ENCODE data around the gene SORL1-AS1.

The SORL1-AS1 gene

DNA sequence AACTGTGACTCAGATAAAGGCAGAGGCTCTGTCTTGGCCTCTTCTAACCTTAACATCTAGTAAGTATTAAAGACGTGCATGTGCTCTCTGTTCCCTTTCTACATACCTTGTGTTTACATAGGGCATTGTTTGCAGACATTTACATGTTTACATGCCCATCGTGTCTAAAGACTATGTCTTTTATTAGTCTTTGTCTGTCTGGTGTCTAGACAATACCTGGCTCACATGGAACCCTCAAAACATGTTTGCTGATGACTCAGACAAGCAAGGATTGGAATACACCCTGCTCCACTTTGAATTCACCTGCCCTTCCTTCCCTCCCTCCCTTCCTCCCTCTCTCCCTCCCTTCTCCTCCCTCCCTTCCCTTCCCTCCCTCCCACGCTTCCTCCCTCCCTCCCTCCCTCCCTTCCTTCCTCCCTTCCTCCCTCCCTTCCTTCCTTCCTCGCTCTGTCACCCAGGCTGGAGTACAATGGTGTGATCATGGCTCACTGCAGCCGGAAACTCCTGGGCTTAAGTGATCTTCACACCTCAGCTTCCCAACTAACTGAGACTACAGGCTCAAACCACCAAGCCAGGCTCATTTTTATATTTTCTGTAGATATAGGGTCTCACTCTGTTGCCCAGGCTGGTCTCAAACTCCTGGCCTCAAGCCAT lies 23.7 kb upstream of the SORL1-AS1 start:
- no peak for DNase-seq (ENCODE audit: low read depth)

DNA sequence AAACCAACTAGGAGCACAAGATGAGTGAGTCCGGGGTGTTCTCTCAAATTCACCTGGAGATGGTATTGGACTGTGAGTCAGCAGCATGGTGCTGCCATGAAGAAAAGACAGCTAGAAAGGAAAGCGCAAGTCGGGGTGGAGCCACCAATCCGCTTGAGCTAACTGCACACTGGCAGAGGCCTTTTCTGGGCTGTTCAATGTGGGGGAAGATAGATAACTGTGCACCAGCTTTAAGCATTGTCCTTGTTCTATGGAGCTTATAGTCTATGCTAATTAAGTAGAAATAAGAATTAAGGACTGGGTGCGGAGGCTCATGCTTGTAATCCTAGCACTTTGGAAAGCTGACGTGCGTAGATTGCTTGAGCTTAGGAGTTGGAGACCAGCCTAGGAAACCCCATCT lies 21.9 kb upstream of the SORL1-AS1 start:
- no peak for DNase-seq (ENCODE audit: low read depth)

DNA sequence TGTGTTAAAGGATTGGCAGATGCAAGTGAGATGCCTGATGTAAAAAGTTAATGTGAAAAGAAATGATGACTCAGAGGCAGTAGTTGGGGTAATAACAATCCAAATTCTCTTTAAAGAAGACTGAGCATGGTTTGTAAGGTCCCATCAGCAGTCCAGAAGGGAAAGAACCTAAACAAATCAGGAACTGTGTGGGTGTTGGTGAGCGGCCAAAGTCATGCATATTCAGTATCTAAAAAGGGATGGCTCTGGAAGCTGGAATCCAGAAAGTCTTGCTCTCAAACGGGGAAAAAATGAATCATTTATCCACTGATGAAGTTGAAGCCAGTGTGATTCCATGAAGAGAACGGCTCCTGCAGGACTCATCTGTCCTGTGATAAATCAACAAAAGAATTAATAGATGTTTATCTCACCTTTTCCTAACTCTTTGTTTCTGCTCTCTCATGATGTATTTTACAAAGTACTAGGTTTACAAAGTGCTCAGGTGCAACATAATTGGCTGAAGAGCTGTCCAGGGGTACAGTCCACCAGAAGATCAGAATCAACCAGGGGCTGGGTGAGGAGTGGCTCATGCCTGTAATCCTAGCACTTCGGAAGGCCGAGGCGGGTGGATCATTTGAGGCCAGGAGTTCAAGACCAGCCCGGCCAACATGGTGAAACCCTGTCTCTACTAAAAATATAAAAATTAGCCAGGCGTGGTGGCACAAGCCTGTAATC lies 20.5 kb upstream of the SORL1-AS1 start:
- DNase-seq (ENCODE audit: low read depth): no peak

DNA sequence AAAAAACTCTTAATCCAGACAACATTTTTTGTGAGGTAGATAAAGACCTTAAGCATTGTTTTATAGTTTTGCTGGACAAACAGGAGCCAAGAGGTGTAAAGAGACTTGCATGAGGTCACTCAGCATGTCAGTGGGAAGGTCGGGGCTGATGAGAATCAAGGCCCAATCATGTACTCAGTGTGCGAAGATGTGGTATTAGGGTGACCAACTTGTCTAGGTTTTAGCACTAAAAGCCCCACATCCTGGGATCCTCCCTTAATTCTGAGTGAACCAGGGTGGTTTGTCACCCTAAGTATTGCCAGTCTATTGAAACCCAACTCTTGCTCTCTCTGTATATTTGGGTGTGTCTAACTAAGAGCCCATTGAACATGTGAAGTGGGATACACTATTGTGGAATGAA lies 19.5 kb upstream of the SORL1-AS1 start:
- no peak for DNase-seq (ENCODE audit: low read depth)

DNA sequence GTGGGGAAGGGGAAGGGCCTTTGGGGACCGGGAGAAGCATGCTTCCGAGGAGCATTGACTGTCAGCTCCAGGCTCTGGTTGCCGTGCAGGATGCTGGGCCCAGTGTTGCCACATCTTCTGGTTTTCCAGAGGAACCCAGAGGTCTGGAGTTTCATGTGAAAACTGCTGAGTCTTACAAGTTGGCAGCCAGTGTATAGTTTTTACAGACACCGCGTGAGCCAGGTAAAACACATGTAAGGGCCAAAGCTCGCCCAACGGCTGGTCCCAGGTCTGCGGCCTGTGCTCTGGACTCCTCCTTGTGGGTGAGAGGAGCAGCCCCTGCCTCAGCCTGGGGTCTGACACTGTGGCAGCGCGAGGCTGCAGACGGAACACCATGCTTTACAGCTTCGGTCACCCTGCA lies 18.4 kb upstream of the SORL1-AS1 start:
- DNase-seq (ENCODE audit: low read depth): no peak

DNA sequence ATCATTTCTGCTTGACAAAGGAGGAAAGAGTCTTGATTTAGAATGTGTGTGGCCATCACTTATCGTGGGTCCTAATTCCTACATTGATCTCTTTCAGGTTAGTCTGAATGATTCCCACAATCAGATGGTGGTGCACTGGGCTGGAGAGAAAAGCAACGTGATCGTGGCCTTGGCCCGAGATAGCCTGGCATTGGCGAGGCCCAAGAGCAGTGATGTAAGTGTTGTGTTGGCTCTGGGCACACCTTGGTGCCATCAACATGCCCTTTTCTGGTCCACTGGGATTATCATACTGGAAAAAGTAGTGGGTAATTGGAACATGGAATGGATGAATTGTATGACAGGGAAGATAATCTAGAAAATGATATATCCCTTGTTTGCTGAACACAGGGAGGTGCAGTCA lies 17.1 kb upstream of the SORL1-AS1 start:
- no peak for DNase-seq (ENCODE audit: low read depth)

DNA sequence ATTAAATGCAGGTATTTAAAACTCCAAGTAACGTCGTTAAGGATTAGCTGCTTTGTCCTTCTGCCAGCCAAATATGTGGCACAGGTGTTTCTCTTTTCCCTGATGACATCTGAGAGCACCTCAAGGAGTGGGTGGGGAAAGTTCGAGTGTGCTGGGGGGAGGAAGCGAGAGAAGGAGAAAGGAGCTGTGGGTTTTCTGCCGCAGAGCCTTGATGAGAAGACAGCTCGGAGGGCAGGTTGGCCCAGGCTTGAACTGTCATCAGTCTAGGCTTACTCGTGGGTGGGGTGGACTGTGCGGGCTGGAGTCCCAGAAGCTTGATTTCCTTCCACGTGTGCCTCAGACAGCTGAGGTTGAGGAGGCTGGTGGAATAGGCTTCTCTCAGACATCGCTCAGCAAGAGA lies 15.2 kb upstream of the SORL1-AS1 start:
- DNase-seq (ENCODE audit: low read depth): peak; percentile 63

DNA sequence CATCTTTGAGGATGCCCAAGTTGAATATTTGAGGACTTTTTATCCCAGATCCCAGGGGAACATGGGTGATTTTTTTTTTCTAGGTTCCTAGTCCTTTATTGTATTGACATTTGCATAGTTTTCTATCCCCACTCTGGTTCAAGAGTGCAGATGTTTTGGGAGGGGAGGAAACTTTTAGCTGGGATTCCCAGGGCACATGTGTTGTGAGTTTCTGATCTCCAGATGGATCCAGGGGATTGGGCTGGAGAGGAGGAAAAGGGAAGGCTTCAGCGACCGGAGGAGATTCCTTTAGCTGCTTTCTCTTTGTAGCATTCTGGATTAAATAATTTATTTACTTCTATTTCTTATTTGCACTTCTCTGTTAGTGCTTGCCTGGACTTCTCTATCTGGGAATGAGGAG lies 14.7 kb upstream of the SORL1-AS1 start:
- DNase-seq (ENCODE audit: low read depth): no peak

DNA sequence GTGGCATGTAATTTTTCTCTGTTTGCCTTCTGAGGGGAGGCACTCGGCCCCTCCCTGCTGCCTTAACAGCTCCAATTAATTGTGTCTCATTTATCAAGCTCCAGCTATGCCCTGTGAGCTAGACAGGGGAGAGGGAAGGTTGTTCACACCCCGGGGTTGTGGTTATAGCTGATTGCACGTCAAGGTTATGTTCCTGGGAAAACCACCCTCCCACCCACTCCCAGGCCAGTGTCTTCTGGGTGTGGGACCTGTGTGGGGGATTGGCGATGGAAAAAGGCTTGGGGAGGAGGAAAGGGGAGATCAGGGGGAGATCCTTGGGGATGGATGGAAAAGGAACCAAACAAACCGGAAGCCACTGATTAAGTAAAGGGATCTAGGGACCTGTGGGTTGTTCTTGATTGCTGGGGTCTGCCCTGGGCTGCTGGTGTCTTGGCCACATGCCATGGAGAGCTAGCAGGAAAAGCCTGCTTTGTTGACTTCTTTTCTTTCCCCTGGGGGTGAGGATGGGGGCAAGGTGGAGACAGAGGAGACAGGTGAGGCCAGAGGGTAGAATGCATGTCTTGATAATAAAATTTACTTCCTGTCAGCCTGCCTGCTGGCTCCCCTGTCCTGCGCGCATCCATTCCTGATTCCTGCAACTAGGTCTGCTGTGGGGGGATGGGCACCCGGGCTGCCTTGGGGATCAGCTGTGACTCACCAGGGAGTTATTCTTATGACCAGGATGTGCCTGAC lies 13.5 kb upstream of the SORL1-AS1 start:
- no peak for DNase-seq (ENCODE audit: low read depth)

DNA sequence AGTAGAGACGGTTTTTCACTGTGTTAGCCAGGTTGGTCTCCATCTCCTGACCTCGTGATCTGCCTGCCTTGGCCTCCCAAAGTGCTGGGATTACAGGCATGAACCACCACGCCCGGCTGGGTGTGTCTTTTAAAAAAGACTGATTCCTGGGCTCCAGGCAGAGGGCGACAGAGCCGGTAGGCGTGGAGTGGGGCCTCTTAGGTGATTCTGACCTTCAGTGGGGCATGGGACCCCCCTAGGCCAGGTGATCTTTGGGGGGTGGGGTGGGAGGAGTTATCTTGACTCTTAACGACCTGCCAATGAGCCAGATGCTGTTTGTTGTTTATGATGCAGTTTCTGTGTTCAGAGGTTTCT lies 12.9 kb upstream of the SORL1-AS1 start:
- DNase-seq (ENCODE audit: low read depth): no peak

DNA sequence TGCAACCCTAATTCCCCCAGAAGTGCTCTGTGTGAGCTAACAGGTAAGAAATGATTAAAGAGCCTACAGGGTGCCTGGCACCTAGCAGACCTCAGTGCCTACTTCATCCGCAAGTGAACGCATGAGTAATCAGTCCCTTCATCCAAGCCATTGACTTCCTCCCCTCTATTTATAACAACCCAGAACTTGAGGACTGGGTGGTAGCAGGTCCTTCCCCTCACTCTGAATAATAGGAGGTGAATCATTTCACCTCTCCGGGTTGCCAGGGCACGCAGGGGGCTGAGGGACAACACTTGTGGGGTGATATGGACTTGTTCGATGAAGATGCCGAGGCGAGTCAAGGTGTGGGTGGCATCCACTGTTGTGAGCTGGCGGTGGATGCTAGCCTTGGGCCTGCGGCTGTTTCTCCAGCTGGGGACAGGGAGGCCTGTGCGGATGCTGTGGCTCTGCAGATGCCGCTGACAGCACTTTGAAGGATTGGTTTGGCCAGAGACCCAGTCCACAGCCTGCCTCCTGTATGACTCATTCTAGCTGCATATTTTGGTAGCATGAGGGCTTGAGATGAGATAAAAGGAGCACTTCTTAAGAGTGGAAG lies 11.7 kb upstream of the SORL1-AS1 start:
- DNase-seq (ENCODE audit: low read depth): peak; percentile 59

DNA sequence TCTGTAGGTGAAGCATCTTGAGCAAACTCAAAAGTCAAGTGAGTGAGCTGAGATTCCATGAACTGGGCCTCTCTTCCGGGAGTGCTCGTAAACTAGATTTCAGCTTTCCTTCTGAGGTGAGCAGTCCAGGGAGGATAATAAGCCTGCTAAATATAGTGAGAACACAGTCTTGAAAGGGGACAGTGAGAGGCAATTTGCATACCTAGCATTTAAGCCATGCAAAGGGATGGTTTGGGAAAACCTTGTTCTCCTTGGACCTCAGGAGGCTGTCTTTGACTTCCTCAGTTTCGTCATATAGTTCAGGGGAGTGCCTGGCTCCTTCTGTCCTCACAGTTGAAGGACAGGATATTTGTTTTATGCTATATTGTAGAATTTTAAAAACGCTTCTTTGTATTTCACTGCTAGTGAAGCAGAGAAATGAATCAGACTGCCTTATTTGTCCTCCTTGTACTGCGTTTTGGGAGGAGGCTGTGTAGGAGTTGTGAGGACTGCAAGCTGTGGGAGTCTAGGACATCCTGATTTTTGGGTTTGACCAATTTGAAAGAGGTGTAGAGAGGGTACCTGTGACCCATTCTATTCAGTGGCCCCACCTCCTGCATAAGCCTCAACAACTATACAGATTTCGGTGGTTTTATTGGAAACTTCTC lies 11.0 kb upstream of the SORL1-AS1 start:
- DNase-seq (ENCODE audit: low read depth): no peak

DNA sequence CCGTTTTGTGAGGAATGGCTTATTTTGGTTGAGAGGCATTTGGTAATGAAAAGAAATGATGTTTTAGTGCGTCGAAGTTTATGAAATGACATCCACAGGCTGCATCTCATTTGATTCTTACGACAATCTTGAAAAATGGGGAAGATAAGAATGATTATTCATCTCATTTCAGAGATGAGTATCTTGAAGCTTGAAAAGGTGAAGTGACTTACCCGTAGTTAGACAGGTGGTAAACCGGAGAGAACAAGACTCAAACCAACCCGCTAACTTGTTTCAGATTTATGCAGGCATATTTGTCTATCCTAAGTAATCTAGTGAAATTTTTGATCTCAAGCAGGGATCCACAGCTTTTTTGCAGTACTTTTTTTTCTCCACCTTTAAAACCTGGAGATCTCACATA lies 9.1 kb upstream of the SORL1-AS1 start:
- no peak for DNase-seq (ENCODE audit: low read depth)

DNA sequence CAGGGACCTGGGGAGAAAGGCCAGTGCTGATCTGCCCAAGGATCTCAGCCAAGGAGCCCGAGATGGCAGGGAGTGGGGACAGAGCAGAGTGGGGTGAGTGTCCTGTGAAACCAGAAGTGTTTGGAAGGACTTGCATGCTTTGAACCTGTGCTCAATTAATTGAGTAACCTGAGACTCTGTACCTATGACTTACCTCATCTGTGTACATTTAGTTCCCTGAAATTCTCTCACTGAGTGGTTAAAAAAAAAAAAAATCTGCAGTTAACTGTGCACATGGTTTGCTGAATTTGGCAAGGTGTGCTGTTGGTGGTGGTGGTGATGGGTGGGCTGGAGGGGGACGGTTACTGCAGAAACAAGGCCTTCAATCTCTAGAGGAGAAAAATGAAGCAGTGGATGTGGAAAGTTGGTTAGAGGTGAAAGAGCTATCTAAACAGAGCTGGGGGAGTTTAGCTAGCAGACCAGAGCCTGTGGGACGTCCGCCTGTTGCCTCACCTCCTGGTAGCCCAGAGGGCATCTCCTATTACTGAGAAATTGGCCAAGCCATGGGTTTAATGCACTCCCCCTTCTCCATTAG lies 8.3 kb upstream of the SORL1-AS1 start:
- no peak for DNase-seq (ENCODE audit: low read depth)

DNA sequence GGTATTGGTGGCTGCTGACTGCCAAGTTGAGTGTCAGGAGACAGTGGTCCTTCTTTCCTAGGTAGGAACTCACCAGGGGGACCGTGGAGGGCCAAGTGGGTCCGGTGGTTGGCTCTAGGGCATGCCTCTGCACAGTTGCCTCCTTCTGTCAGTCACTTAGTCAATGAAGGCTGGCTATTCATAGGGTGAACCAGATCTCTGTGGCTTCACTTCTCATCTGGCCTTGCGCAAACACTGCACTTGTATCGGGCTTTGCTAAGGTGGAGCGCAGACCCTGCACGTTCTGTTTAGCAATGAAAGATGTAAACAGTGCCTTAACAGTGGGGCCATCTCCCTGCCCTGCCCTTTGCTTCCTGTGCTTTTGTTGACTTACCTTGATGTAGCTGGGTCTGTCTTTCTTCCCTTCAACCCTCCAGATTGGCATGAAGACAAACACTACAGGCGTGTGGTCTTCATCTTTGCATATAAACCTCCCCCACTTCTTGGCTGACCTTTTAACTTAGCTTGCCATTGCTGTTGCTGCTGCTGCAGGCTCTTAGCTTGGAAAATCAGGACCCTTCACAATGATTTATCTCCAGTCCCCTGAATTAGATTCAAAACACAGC lies 6.7 kb upstream of the SORL1-AS1 start:
- DNase-seq (ENCODE audit: low read depth): no peak

DNA sequence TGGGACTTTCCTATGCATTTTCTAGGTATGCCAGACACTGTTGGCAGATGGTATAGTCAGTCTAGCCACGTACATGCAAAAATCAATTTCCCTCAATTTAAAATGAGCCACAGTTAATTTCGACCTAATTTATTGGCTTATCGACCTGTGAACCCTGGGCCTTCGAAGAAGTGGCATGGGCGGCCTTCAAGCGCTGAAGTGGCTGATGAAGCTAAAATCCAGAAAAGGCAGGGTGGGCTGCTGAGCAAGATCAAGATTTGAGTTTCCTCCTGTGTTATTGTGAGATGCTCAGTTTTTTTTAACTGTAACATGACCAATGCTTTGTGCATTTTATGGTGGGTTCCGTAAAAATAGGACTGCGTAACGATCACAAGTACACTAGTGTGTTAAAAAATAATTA lies 5.8 kb upstream of the SORL1-AS1 start:
- no peak for DNase-seq (ENCODE audit: low read depth)

DNA sequence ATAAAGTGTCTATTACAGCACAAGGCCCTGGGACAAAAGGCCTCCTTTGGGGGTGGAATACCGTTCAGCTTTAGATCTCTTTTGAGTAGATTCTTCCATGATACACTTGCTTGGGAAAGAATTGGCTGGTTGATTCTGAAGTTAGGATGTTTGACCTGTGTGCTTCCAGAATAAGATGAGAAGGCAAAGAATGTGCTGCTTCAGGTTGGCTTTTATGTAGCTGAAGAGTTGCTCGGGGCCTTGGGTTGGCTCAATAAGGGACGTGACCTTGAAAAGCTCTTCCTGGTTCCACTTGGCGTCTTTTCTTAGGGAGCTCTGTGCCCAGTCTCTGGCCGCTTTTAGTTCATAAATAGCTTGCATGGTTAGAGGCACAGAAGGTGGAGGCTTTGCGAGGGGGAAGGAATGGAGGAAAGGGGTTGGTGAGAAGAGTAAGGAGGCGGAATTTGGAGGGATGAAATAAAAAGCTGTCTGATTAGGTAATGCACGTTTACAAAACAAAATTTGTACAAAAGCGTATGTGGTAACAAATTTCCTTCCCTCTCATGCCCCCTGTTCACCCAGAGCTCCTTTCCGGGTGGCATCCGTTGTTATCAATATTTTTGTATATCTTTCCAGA lies 4.2 kb upstream of the SORL1-AS1 start:
- no peak for DNase-seq (ENCODE audit: low read depth)

DNA sequence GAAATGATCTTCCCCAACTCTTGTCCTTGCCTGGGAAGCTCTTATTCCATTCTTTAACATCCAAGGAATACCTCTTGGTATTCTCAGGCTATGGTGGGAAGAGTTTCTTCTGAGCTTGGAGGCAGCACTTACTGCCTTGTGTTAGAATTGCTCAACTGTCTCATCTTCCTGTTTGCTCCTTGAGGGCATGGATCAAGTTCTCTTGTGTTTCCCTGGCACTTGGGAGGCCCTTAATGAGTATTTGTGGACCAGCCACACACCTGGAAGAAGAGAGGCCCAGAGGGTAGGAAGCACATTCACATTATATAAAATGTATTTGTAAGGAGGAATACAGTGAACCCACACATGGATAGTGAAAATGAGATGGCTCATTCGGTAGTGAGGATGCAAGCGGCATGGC lies 3.4 kb upstream of the SORL1-AS1 start:
- DNase-seq (ENCODE audit: low read depth): no peak

DNA sequence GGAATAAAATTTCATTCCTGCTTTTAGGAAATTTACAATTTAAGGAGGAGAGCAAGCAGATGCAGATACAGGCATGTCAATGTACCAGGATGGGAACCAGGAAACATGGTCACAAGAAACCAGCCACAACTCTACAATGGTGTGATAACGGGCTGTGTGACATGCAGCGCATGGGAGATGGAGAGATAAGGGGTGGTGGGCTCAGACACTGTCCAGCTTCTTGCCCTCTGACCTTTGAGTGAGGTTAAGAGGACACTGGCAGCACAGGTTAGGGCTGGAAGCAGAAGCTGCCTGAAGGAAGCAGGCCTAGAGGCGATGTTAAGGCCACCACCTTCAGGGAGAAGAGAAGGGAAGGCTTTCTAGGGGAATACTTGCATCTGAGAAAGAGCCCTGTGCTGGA lies 2.3 kb upstream of the SORL1-AS1 start:
- DNase-seq (ENCODE audit: low read depth): no peak

DNA sequence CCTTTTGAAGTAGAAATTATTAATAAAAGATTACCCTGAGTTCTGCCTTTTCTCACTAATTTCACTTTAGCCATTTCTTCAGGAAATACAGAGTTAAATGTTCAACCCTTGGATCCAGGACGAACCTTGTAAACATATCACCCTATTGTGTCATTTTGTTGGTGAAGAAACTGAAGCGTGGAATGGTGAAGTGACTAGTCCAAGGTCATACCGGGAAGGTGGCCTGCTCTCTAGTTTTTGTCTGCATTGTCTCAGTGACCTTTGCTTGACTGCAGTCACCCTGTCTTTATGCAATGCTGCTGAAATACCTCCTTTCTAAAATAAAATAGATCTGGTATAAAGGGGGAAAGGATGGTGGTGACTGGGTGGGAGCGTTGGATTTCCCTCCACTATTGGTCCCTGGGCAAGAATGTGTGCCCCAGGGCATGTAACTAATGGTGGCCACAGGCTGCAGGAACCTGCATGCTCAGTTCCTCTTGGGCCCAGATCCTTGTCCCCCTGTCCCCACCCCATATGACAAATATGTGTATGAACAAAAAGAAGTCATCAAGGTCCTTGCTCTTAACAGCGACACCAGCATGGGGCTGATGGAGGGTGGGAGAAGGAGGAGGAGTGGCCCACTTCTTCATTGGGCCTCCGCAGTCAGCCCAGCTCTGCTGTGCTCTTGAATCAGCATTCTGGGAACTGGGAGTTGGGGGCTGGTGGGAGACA lies 977 bp upstream of the SORL1-AS1 start:
- no peak for DNase-seq (ENCODE audit: low read depth)

Measured in activated T-helper 1 cell treated with Interleukin-2 at 50 U/mL for 16 hours (primary cell).